Thyroid gland (tissue), 4 donors: ENCODE results near the gene TMEM269. TPM values are rescaled to one million over a fixed set of nuclear protein-coding genes. Genes with fewer than 3 reads are reported as not detected.

Source experiments
- DNase-seq, 2 donors: peaks; one replicate each; pipeline ENCODE4 v3.0.0-alpha.2; 2019
- H3K27ac ChIP-seq, 3 donors: fragments of 200-600 bp; sonication (generic); 1 replicate in 2 of 3; 2 replicates in 1 of 3; pipeline ENCODE4 v1.5.1; 2016 to 2019; ENCODE audit warnings: mild to moderate bottlenecking in 1 of 3, moderate library complexity in 1 of 3
- H3K27me3 ChIP-seq: fragments of 200-600 bp; sonication (generic); one replicate; pipeline ENCODE4 v1.5.1; 2019
- H3K36me3 ChIP-seq, 2 donors: fragments of 200-600 bp; sonication (generic); one replicate each; pipeline ENCODE4 v1.5.1; 2016 to 2019
- H3K4me1 ChIP-seq, 2 donors: fragments of 200-600 bp; sonication (generic); one replicate each; pipeline ENCODE4 v1.5.1; 2017 to 2019
- H3K4me3 ChIP-seq, 3 donors: fragments of 200-600 bp; sonication (generic); replicated peaks in 1 of 3; 1 replicate in 2 of 3; 2 replicates in 1 of 3; pipeline ENCODE4 v1.5.1; 2016; ENCODE audit warnings: mild to moderate bottlenecking in 1 of 3
- H3K9me3 ChIP-seq: fragments of 200-600 bp; sonication (generic); one replicate; pipeline ENCODE4 v1.5.1; 2017
- POLR2A ChIP-seq, 2 donors: fragments of 450-650 bp; IDR thresholded peaks; one replicate each; pipeline ENCODE4 v1.6.1; 2017; ENCODE audit warnings: antibody characterized with exemption in 2 of 2, mild to moderate bottlenecking in 2 of 2, moderate library complexity in 1 of 2
- WGBS, 2 donors: methylation state at CpG; one replicate each; pipeline ENCODE4 v1.1.5; 2017; 5-methylcytosine and 5-hydroxymethylcytosine counted together
- intact Hi-C: fragments of 100-400 bp; cut with DNase I; formaldehyde crosslinking; loops from one replicate; pipeline ENCODE4 v1.15.1; 2023
- total RNA-seq, 4 donors: library from RNA; depleted of rRNA; stranded (reverse); fragments of >200 nt; gene quantifications; one replicate each; pipeline ENCODE4 v1.2.3, GENCODE V29; 2016
- TF ChIP-seq, protein P1 (sequence below), 6 experiments: fragments of 200-600 bp in 3 of 6; fragments of 450-650 bp in 3 of 6; sonication (generic) in 3 of 6; IDR thresholded peaks; one replicate each; pipeline ENCODE4 v1.5.1; 2016 to 2019; ENCODE audit warnings: antibody characterized with exemption in 6 of 6, mild to moderate bottlenecking in 2 of 6, inconsistent platforms in 1 of 6, moderate library complexity in 1 of 6

Gene TMEM269
- total RNA-seq, 4 donors from 2014 or later: 0.11 to 2.6 TPM; not detected in 2

DNA sequence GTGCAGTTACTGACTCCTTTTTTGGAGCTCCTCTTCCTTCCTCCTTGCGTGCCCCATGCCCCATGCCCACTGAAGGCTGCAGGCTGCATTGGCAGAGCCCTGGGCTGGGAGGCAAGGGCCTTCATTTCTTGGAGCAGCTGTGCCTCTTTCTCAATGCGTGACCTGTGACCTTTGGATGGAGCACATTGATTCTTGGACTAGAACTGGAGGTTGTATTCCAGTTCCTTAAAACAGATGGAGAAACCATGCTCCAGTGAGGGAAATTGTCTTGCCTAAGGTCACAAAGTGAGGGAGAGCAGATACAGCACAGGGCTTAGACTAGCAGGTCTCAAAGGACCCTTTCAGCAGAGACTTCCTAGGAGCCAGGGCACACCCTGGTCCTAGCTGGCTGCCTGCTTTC lies 9.0 kb downstream of the TMEM269 start:
- Histone ChIP-seq H3K27me3 (no peaks in the 10 kb centered on the region), H3K4me1 (no peaks in the 10 kb centered on the region), H3K4me3 (no peak overlapping the region), H3K27ac (no peak overlapping the region), H3K36me3 (no peaks in the 10 kb centered on the region), H3K9me3 (no peaks in the 10 kb centered on the region)
- TF ChIP-seq, protein P1, sequence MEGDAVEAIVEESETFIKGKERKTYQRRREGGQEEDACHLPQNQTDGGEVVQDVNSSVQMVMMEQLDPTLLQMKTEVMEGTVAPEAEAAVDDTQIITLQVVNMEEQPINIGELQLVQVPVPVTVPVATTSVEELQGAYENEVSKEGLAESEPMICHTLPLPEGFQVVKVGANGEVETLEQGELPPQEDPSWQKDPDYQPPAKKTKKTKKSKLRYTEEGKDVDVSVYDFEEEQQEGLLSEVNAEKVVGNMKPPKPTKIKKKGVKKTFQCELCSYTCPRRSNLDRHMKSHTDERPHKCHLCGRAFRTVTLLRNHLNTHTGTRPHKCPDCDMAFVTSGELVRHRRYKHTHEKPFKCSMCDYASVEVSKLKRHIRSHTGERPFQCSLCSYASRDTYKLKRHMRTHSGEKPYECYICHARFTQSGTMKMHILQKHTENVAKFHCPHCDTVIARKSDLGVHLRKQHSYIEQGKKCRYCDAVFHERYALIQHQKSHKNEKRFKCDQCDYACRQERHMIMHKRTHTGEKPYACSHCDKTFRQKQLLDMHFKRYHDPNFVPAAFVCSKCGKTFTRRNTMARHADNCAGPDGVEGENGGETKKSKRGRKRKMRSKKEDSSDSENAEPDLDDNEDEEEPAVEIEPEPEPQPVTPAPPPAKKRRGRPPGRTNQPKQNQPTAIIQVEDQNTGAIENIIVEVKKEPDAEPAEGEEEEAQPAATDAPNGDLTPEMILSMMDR (IDR thresholded peaks at IDR 0.05): no peak
- TF ChIP-seq POLR2A (IDR thresholded peaks at IDR 0.05): no peak
- WGBS, 2 donors: 100% methylated on average over 2 of the region's 2 CpGs
- DNase-seq: no peak
- intact Hi-C loops: no loop called here

DNA sequence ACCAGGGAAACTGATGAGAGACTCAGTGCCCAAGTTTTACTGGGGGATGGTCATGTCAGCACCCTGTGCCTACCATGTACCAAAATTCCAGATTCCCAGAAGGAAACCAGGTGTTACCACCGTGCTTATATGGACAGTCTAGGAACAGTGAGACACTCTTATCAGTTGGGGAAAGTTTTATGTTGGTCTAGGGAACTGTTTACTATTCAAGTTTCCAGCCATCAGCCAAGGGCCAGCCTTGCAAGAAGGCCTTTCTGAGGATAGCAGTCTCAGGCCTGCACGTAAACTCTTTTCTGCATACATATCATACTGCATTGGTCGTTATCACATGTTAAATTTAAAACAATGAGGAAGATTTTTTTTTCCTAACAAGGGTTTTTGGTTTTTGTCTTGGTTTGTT lies 12.6 kb downstream of the TMEM269 start:
- H3K4me3 ChIP-seq: no peak overlapping the region
- TF ChIP-seq, protein P1 (IDR thresholded peaks at IDR 0.05): no peak
- no peak for TF ChIP-seq POLR2A (IDR thresholded peaks at IDR 0.05)
- no peak for DNase-seq
- H3K27me3 ChIP-seq: no peaks in the 10 kb centered on the region
- no peak overlapping the region for H3K27ac ChIP-seq
- H3K4me1 ChIP-seq: no peaks in the 10 kb centered on the region
- intact Hi-C loops: no loop called here
- H3K9me3 ChIP-seq: no peaks in the 10 kb centered on the region
- WGBS, 2 donors: 85 to 91% methylated on average over 3 of the region's 3 CpGs
- H3K36me3 ChIP-seq: no peaks in the 10 kb centered on the region

DNA sequence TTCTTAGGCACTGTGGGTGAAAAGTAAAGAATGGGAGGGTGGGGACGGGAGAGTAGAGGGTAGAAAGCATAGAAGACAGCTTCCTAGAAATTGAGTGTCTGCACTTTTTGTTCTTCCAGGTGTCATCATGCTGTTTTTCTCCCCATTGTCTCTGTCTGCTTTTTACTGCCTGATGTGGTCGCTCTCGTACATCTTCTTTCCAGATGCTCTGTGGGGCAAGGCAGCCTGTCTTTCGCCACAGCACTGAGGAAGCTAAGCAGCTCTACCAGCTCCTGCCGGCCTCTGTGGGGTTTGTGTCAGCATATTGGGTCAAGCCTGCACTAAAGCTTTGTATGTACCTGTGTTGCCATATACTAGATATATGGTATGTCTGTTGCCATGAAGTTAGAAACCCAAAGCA lies 13.2 kb downstream of the TMEM269 start:
- TF ChIP-seq, protein P1 (IDR thresholded peaks at IDR 0.05): no peak
- no peak for TF ChIP-seq POLR2A (IDR thresholded peaks at IDR 0.05)
- intact Hi-C loops: no loop called here
- H3K9me3 ChIP-seq: no peaks in the 10 kb centered on the region
- H3K4me3 ChIP-seq: no peak overlapping the region
- no peak for DNase-seq
- WGBS, 2 donors: 85 to 86% methylated on average over 5 of the region's 5 CpGs
- no peaks in the 10 kb centered on the region for H3K36me3 ChIP-seq
- H3K27ac ChIP-seq: no peak overlapping the region
- H3K27me3 ChIP-seq: no peaks in the 10 kb centered on the region
- no peaks in the 10 kb centered on the region for H3K4me1 ChIP-seq

DNA sequence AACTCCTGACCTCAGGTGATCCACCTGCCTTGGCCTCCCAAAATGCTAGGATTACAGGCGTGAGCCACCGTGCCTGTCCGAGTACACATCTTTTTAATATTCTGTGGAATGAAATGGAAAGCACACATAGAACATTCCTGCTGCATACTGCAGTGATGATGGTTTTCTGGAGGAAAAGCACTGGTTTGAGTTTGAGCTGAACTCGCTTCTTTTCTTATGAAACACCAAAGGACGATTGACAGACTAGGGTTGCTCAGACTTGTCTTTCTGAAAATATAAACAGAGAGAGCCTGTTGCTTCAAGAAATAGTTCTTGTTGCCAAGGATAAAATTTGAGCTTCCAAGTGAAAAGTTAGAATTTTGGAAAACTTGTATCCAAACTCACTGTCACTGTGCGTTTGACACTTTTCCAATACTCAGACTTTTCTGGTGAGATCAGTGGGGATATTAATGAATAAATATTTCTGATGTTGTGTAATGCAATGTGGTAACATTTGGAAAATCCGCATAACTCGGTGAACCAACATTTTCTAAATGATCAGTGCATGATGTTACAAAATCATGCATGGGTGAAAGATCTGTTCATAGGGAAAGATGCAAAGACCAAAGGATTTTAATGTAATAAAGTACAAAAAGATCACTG lies 17.2 kb downstream of the TMEM269 start:
- intact Hi-C loops: no loop called here
- TF ChIP-seq POLR2A (IDR thresholded peaks at IDR 0.05): no peak
- TF ChIP-seq, protein P1 (IDR thresholded peaks at IDR 0.05): no peak
- H3K9me3 ChIP-seq: no peaks in the 10 kb centered on the region
- H3K27ac ChIP-seq: no peak overlapping the region
- no peak for DNase-seq
- H3K4me1 ChIP-seq: no peaks in the 10 kb centered on the region
- H3K36me3 ChIP-seq: no peaks in the 10 kb centered on the region
- WGBS, 2 donors: 88 to 95% methylated on average over 8 of the region's 8 CpGs
- no peaks in the 10 kb centered on the region for H3K27me3 ChIP-seq
- no peak overlapping the region for H3K4me3 ChIP-seq

DNA sequence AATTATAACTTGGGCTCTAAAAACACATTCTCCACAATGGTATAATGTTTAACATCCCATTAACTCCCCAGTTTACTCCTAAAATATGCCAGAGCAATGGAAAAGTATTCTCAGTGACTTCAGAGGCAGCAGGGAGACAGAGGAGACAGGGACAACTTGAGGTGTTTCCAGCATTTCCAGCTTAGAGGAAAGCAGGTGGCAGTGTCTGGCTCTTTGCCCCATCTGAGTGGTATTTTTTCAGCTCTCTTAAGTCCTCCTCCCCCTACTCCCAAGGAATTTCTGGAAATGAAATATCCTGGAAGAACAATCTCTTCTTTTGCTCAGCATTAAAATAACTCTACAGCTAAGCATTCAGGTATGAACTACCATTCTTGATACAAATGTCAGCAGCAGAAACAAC lies 21.4 kb downstream of the TMEM269 start:
- H3K27ac ChIP-seq: no peak overlapping the region
- H3K9me3 ChIP-seq: no peaks in the 10 kb centered on the region
- no peaks in the 10 kb centered on the region for H3K36me3 ChIP-seq
- DNase-seq: no peak
- H3K4me3 ChIP-seq: no peak overlapping the region
- intact Hi-C loops: no loop called here
- no peaks in the 10 kb centered on the region for H3K4me1 ChIP-seq
- H3K27me3 ChIP-seq: no peaks in the 10 kb centered on the region
- TF ChIP-seq, protein P1 (IDR thresholded peaks at IDR 0.05): no peak
- TF ChIP-seq POLR2A (IDR thresholded peaks at IDR 0.05): no peak
